ENCODE measurements around the gene PDP2.
A peak's percentile ranks its signal among the peaks of the same experiment; 100 is the strongest.

Gene PDP2

GRCh38 chr16:66880288-66881013, at the start of gene PDP2:
Gene PDP2, plus strand, starts transcription at chr16:66880515. Its CDS starts 3,770 bp downstream, at chr16:66884285.
- no peak for TF ChIP-seq CTCF (IDR thresholded peaks at IDR 0.05; ENCODE audit: control extremely low read depth, extremely low read depth, low read depth, missing control alignments)
- POLR2A ChIA-PET = interaction anchor here (0.7 to 1.0 kb wide), 2 partner anchors 11 to 54 kb away, joined by 3 to 5 read pairs; no protein-coding TSS in a partner anchor
- CTCF ChIA-PET = interaction anchor here (0.6 to 5.2 kb wide), 14 partner anchors 8 to 304 kb away, joined by 3 to 37 read pairs (median 4); partner anchors contain the start of genes DYNC1LI2 and NAE1
- peak; percentile 96 for DNase-seq (ENCODE audit: extremely low spot score)

GRCh38 chr16:66832190-66832589, 48.1 kb upstream of the PDP2 start:
- ChIA-PET POLR2A (no interaction called here), CTCF (interaction anchor here (0.9 to 5.6 kb wide), 10 partner anchors 11 to 181 kb away, joined by 3 to 80 read pairs (median 26); partner anchors contain the start of gene CA7)
- no peak for DNase-seq (ENCODE audit: extremely low spot score)
- TF ChIP-seq CTCF (IDR thresholded peaks at IDR 0.05; ENCODE audit: control extremely low read depth, extremely low read depth, low read depth, missing control alignments) = no peak

- ChIA-PET CTCF (interaction anchor here (1.0 to 5.6 kb wide), 5 partner anchors 18 to 225 kb away, joined by 3 to 80 read pairs (median 16); no protein-coding TSS in a partner anchor), POLR2A (no interaction called here)
- DNase-seq (ENCODE audit: extremely low spot score) = no peak
Measured at GRCh38 chr16:66832661-66833305, 47.5 kb upstream of the PDP2 start.

GRCh38 chr16:66834746-66835145, 45.6 kb upstream of the PDP2 start:
- TF ChIP-seq CTCF (IDR thresholded peaks at IDR 0.05; ENCODE audit: control extremely low read depth, extremely low read depth, low read depth, missing control alignments) = no peak
- no peak for DNase-seq (ENCODE audit: extremely low spot score)
- ChIA-PET POLR2A (no interaction called here), CTCF (interaction anchor here (0.8 to 3.4 kb wide), 2 partner anchors 14 to 33 kb away, joined by 3 to 16 read pairs; no protein-coding TSS in a partner anchor)

More at GRCh38 chr16:66832661-66833305, 47.5 kb upstream of the PDP2 start:
- TF ChIP-seq CTCF (IDR thresholded peaks at IDR 0.05; ENCODE audit: control extremely low read depth, extremely low read depth, low read depth, missing control alignments) = no peak

GRCh38 chr16:66840883-66841282, 39.4 kb upstream of the PDP2 start:
- ChIA-PET CTCF (interaction anchor here (3.3 to 8.2 kb wide), 2 partner anchors 11 to 28 kb away, joined by 11 to 68 read pairs; partner anchors contain the start of gene NAE1), POLR2A (no interaction called here)
- TF ChIP-seq CTCF (IDR thresholded peaks at IDR 0.05; ENCODE audit: control extremely low read depth, extremely low read depth, low read depth, missing control alignments) = no peak
- no peak for DNase-seq (ENCODE audit: extremely low spot score)

GRCh38 chr16:66841366-66841765, 38.9 kb upstream of the PDP2 start:
- TF ChIP-seq CTCF (IDR thresholded peaks at IDR 0.05; ENCODE audit: control extremely low read depth, extremely low read depth, low read depth, missing control alignments) = no peak
- no peak for DNase-seq (ENCODE audit: extremely low spot score)

More at GRCh38 chr16:66841366-66841765, 38.9 kb upstream of the PDP2 start:
- CTCF ChIA-PET = interaction anchor here (1.0 to 8.2 kb wide), 4 partner anchors 11 to 27 kb away, joined by 3 to 68 read pairs (median 8); partner anchors contain the start of gene NAE1
- POLR2A ChIA-PET = no interaction called here

Measured in GM10248 (cell line).